Measurements from ENCODE around the gene HHIP. TPM values are rescaled to one million over a fixed set of nuclear protein-coding genes. Genes with fewer than 3 reads are reported as not detected.

The HHIP gene
- total and polyA plus RNA-seq, 2 donors from 2014 or later, result 0.85 to 2.5 TPM

DNA sequence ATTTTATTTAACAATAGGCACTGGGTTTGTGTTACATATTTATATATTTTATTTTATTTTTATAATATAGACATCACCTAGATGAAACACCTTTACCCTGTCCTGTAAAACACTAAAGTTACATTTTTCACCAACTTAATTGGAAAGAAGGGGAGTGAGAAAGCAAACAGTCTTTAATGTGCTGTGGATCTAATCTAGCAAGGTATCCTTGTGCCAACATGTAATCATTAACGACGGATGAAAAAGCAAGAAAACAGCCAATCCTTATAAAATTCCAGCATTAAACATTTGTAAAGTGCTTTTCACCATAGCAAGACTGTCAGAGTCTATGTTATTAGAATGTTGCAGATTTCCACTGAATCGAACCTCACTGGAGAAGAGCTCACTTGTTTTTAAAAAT is 92.7 kb downstream of the HHIP start:
- no peak for FAIRE-seq
- H3K27me3 ChIP-seq (ENCODE audit: control insufficient read depth, insufficient read depth, low read length), result no peaks in the 10 kb centered on the region
- no peak for DNase-seq
- H3K36me3 ChIP-seq (ENCODE audit: control insufficient read depth in 2 of 3, insufficient read depth in 3 of 3, low read length in 3 of 3), result no peaks in the 10 kb centered on the region
- no peak overlapping the region for H3K27ac ChIP-seq (ENCODE audit: low read depth in 2 of 2, low read length in 2 of 2)
- H3K4me3 ChIP-seq (ENCODE audit: low read length in 3 of 3), result no peak overlapping the region
- no peak for TF ChIP-seq CTCF (IDR thresholded peaks at IDR 0.05; ENCODE audit: borderline replicate concordance, extremely low read depth, insufficient read depth)
- intact Hi-C loops (cut with DNase I), result no loop called here
- H3K4me1 ChIP-seq (ENCODE audit: control insufficient read depth in 2 of 3, insufficient read depth in 2 of 3, low read depth in 1 of 3, low read length in 3 of 3), result no peaks in the 10 kb centered on the region
- no peaks in the 10 kb centered on the region for H3K9me3 ChIP-seq (ENCODE audit: control insufficient read depth in 2 of 3, insufficient read depth in 1 of 3, low read length in 3 of 3)
- no peak overlapping the region for H3K9ac ChIP-seq (ENCODE audit: low read length in 3 of 3)

- Histone ChIP-seq H3K27me3 (ENCODE audit: control insufficient read depth, insufficient read depth, low read length) (no peaks in the 10 kb centered on the region), H3K4me3 (ENCODE audit: low read length in 3 of 3) (no peak overlapping the region), H3K27ac (ENCODE audit: low read depth in 2 of 2, low read length in 2 of 2) (no peak overlapping the region), H3K36me3 (ENCODE audit: control insufficient read depth in 2 of 3, insufficient read depth in 3 of 3, low read length in 3 of 3) (no peaks in the 10 kb centered on the region), H3K9ac (ENCODE audit: low read length in 3 of 3) (no peak overlapping the region), H3K9me3 (ENCODE audit: control insufficient read depth in 2 of 3, insufficient read depth in 1 of 3, low read length in 3 of 3) (no peaks in the 10 kb centered on the region), H3K4me1 (ENCODE audit: control insufficient read depth in 2 of 3, insufficient read depth in 2 of 3, low read depth in 1 of 3, low read length in 3 of 3) (no peaks in the 10 kb centered on the region)
- no peak for TF ChIP-seq CTCF (IDR thresholded peaks at IDR 0.05; ENCODE audit: borderline replicate concordance, extremely low read depth, insufficient read depth)
- intact Hi-C loops (cut with DNase I), result no loop called here
- DNase-seq (no peak), FAIRE-seq (no peak)
Measured at GRCh38 chr4:144739511-144740033, 93.6 kb downstream of the HHIP start.

- no peak for DNase-seq
- Histone ChIP-seq H3K27ac (ENCODE audit: low read depth in 2 of 2, low read length in 2 of 2) (no peak overlapping the region), H3K27me3 (ENCODE audit: control insufficient read depth, insufficient read depth, low read length) (no peaks in the 10 kb centered on the region), H3K4me1 (ENCODE audit: control insufficient read depth in 2 of 3, insufficient read depth in 2 of 3, low read depth in 1 of 3, low read length in 3 of 3) (no peaks in the 10 kb centered on the region), H3K9ac (ENCODE audit: low read length in 3 of 3) (no peak overlapping the region), H3K36me3 (ENCODE audit: control insufficient read depth in 2 of 3, insufficient read depth in 3 of 3, low read length in 3 of 3) (no peaks in the 10 kb centered on the region), H3K9me3 (ENCODE audit: control insufficient read depth in 2 of 3, insufficient read depth in 1 of 3, low read length in 3 of 3) (no peaks in the 10 kb centered on the region), H3K4me3 (ENCODE audit: low read length in 3 of 3) (no peak overlapping the region)
- FAIRE-seq, result no peak
- no peak for TF ChIP-seq CTCF (IDR thresholded peaks at IDR 0.05; ENCODE audit: borderline replicate concordance, extremely low read depth, insufficient read depth)
- intact Hi-C loops (cut with DNase I), result no loop called here
Measured at GRCh38 chr4:144740316-144740715, 94.4 kb downstream of the HHIP start.

All from kidney (tissue), 14 donors.